A204.1 (cell line): Measurements from ENCODE around the gene IREB2.
A peak's percentile ranks its signal among the peaks of the same experiment; 100 is the strongest.
"Not testable (repeated sequence)": the region's sequence is repeated elsewhere in the genome, so short reads cannot be mapped to it uniquely, and the experiment has no call there.

Experiments used
- FAIRE-seq: peaks from 2 replicates; lab custom pipeline; 2012; peaks lifted over from hg19 to GRCh38; lab: Jason Lieb, UNC

IREB2 gene

GRCh38 chr15:78481917-78482316 lies 43.9 kb downstream of the IREB2 start:
- FAIRE-seq = no peak

DNA sequence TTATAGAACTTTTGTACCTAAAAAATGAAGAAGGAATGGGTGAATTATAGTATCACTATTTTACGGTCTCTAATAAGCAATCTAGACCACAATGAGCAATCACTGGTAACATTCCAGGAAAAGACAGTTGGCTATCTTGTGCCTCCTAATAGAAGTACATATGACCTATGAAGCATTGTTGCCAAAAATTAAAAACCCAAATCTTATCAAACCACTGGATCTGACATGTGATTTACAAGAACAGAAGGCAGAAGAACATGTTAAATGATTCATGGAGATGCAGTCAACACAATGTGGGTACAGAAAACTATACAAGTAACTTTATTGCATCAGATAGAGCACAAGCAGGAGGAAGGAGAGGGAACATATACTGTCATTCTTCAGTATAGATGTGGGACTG lies 54.9 kb downstream of the IREB2 start:
- FAIRE-seq = no peak

DNA sequence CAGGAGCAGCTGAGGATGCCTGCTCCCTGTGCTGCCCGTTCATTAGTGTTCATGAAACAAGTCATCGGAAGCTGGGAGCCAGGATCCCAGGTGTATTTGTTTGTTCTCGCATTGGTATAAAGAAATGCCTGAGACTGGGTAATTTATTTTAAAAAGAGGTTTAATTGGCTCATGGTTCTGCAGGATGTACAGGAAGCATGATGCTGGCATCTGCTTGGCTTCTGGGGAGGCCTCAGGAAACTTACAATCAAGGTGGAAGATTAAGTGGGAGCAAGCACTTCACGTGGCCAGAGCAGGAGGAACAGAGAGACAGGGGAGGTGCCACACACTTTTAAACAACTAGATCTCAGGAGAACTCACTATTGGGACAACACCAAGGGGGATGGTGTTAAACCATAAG lies 63.8 kb downstream of the IREB2 start:
- no peak for FAIRE-seq

- FAIRE-seq = no peak
Observed at GRCh38 chr15:78502641-78503040, 64.6 kb downstream of the IREB2 start.

GRCh38 chr15:78506971-78507830 lies 69.2 kb downstream of the IREB2 start, which contains the start of gene HYKK:
TSS of gene HYKK (plus strand) at chr15:78507577. CDS start at chr15:78513089, 5,512 bp downstream.
- peak; percentile 99 for FAIRE-seq

DNA sequence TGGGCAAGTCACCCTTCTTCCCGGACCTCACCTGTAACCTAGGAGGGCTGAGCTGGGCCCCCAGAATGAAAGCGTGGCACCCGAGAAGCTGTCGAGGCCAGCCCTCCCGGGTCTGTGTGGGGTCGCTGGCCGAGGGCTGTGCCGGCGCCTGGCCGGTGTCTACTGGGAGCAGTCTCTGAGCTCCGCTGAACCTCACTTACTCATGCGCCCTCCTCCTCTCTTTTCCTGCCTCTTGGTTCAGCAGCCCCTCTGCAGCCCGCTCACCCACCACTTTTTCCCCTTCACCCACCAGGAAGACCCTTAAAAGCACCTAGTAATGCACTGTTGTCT lies 69.8 kb downstream of the IREB2 start:
- no peak for FAIRE-seq

DNA sequence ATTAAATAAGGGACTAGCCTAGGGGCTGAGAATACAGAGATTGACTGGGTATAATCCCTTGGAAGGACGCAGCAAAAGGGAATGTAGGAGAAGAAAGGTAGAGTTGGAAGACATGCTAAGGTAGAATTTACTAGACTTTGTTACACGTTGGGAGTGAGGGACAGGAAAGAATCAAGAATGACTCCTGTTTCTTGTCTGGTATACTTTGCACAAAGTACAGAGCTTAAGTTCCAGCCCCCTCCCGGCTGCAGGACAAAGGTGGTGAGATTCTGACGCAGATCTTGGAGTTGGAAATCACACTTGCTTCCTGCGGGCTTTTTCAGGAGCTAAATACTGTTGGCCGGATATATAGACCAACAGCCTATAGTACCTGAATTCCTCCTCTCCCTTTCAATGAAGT lies 70.3 kb downstream of the IREB2 start:
- no peak for FAIRE-seq

- FAIRE-seq = no peak
Observed at GRCh38 chr15:78509726-78510312, 71.8 kb downstream of the IREB2 start.

- not testable (repeated sequence) for FAIRE-seq
Observed at GRCh38 chr15:78520035-78520434, 82.0 kb downstream of the IREB2 start.

- FAIRE-seq = no peak
Observed at GRCh38 chr15:78524230-78524629, 86.2 kb downstream of the IREB2 start.

DNA sequence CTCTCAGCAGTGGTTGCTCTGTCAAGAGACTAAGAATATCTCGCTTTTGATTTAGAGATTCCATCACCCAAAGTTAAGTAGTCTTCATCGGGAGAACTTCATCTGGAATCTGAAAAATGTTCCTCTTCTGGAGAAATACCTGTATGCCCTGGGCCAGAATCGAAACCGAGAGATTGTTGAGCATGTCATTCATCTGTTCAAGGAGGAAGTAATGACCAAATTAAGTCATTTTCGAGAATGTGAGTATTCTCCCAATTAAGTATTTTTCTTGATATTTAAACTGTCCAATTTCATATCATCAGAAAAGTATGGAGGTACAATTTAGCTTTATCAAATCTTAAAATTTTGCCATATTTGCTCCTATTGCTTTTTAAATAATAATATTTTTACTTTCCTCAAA lies 89.3 kb downstream of the IREB2 start:
- FAIRE-seq = no peak

GRCh38 chr15:78533331-78533730 lies 95.3 kb downstream of the IREB2 start:
- no peak for FAIRE-seq

DNA sequence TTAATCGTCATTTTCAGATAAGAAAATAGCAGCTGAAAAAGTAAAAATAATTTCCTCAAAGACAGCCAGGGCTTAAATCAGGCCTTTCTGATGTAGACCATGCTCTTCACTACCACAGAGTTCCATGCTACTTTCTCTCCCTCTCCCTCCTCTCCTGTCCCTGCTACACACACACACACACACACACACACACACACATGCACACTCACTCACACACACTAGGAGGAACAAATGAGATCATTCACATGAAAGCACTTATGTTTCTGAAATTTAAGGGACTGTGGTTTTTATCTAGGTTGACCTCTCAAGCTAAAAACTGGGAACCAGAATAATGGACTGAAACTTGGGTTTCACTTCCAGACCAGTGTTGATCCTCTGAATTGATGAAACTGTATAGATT lies 98.1 kb downstream of the IREB2 start:
- FAIRE-seq = no peak

GRCh38 chr15:78537266-78537905 lies 99.4 kb downstream of the IREB2 start:
- no peak for FAIRE-seq

DNA sequence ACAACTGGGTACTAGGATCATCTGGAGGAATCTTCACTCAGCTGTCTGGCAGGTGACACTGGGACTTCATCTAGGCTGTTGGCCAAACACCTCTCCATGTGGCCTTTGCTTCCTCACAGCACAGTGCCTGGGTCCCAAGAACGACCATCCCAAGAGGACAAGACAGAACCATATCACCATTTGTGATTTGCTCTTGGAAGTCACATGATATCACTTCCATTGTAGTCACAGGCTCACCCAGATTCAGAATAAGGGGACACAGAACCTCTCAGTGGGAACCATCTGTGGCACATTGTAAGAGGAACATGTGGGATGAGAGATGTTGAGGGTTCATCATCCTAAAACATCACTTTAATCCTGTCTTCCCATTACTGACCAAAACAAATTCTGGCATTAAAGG lies 100.3 kb downstream of the IREB2 start:
- no peak for FAIRE-seq

DNA sequence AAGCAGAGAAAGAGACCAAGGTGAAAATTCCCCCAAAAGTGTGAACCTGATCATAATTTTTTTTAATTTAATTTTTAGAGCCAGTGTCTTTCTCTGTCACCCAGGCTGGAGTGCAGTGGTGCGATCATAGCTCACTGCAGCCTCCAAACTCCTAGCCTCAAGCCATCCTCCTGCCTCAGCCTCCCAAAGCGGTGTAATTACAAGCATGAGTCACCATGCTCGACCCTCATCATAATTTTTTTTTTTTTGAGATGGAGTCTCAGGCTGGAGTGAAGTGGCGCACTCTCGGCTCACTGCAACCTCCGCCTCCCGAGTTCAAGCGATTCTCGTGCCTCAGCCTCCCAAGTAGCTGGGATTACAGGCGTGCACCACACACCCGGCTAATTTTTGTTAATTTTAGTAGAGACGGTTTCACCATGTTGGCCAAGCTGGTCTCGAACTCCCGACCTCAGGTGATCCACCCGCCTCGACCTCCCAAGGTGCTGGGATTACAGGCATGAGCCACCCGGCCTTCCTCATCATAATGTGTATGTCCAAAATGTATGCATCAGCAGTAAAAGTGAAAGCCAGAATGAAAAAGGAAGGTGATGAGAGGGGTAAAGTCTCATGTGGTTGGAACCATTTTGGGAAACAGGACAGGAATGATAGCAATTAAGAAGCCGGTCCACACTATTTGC lies 101.6 kb downstream of the IREB2 start:
- not testable (repeated sequence) for FAIRE-seq

DNA sequence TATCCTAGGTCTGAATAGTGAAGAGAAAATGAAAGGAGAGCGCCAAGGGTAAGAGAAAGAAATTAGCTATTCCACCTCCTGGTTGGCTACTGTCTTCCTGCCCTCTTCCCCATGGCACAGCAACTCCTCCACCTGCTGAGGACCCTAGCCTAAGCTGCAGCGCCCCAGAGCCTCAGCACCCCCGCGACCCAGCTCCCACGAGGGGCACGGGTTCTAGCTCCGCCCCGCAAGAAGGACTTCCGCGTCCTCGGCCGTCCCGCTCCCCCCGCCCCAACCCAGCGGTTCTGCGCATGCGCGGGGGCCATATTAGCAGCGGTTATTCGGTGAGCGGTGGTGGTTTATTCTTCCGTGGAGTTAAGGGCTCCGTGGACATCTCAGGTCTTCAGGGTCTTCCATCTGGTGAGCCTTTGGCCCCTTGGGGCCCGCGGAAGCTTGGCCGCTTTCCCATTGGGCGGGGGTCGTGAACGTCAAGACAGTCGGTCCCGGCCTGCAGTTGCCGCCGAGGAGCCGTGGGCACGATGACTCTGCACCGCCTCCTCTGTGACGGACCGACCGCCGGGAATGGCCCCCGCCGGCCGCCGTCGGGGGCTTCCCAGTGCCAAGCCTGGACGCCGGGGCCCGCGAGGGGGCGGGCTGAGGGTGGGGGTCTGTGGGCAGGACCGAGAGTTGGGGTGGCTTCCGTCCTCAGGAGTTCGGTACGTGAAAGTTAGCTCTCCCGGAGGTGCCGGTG lies 102.3 kb downstream of the IREB2 start, which contains the start of gene PSMA4:
Gene PSMA4 (plus strand): TSS at position 304 of the 730 bp plus-strand sequence. CDS start 1,484 bp downstream, outside the sequence.
- no peak for FAIRE-seq

- FAIRE-seq = no peak
Observed at GRCh38 chr15:78540871-78541743, 103.1 kb downstream of the IREB2 start.

DNA sequence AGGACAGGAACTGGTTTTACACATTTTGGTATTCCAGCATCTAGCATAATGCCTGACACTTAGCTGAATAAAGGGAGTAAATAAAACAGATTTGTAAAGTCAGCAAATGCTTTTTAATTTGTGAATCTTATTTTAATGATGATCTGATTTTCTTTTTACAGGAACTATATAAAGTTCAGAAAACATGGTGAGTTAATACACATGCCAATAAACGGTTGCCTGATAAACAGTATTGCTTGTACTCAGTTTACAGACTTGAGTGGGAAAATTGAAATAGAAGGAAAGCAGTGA lies 103.7 kb downstream of the IREB2 start:
- FAIRE-seq = no peak

- FAIRE-seq = no peak
Observed at GRCh38 chr15:78542647-78543046, 104.6 kb downstream of the IREB2 start.

DNA sequence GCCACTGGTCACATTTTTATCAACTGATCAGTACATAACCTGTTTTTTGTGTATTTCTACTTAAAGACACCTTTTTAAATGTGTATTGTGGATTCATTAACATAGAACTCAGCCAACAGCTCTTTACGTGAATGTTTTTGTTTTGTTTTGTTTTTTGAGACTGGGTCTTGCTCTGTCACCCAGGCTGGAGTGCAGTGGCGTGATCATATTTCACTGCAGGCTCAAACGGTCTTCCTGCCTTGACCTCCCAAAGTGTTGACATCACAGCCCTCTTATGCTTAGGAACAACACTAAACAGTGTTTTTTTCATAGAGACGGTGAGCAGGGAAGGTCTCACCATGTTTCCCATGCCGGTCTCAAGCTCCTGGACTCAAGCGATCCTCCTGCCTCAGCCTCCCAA lies 112.2 kb downstream of the IREB2 start:
- FAIRE-seq = no peak
